Right hindlimb (tissue), 1 donor: ENCODE data around the gene NEMP2.
A peak's percentile ranks its signal among the peaks of the same experiment; 100 is the strongest.

Experiments
- DNase-seq: peaks from one replicate; pipeline ENCODE4 v3.0.0-alpha.2; 2018

Gene NEMP2

GRCh38 chr2:190534310-190535120, at the start of gene NEMP2:
Gene NEMP2, minus strand, starts transcription at chr2:190534722. Its CDS starts 67 bp downstream, at chr2:190534655.
- DNase-seq = peak; percentile 91

DNA sequence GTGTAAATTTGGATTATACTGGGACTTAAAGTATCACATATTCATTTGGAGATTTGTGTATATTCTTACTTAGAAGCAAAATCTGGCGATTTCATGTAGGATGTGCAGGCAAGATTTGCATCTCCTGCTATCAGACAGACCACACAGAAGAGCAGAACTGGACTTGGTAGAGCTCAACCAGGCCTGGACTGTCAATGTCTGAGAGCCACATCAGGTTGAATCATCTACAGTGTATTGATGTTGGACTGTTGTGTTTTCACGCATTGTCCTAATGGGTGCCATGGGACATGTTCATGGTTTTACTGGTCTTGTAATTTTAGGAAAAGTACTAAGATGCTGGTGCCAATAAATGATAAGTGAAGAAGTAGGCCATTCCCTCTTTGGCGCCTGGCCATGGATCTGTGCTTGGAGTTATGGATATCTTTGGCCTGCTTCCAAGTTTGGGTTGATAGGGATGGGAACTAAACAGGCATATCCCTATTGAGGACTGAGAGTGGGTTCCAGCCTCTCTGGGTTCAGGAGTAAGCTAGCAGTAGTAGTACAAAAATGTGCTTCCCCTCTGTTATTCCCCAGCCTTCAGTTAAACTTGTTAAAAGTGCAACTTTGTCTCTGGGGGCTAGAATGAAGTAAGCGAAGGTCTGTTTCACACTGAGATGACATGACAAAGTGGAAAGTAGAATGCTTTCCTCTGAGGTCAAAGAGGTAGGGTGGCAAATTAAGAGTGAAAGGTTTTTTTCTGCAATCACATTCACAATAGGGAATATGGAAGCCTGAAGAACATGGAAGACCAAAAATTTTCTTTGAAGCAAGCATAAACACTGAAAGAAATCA, 49.2 kb upstream of the NEMP2 start:
- peak; percentile 36 for DNase-seq

GRCh38 chr2:190582736-190583506, 48.4 kb upstream of the NEMP2 start:
- no peak for DNase-seq

GRCh38 chr2:190582019-190582418, 47.5 kb upstream of the NEMP2 start:
- no peak for DNase-seq

DNA sequence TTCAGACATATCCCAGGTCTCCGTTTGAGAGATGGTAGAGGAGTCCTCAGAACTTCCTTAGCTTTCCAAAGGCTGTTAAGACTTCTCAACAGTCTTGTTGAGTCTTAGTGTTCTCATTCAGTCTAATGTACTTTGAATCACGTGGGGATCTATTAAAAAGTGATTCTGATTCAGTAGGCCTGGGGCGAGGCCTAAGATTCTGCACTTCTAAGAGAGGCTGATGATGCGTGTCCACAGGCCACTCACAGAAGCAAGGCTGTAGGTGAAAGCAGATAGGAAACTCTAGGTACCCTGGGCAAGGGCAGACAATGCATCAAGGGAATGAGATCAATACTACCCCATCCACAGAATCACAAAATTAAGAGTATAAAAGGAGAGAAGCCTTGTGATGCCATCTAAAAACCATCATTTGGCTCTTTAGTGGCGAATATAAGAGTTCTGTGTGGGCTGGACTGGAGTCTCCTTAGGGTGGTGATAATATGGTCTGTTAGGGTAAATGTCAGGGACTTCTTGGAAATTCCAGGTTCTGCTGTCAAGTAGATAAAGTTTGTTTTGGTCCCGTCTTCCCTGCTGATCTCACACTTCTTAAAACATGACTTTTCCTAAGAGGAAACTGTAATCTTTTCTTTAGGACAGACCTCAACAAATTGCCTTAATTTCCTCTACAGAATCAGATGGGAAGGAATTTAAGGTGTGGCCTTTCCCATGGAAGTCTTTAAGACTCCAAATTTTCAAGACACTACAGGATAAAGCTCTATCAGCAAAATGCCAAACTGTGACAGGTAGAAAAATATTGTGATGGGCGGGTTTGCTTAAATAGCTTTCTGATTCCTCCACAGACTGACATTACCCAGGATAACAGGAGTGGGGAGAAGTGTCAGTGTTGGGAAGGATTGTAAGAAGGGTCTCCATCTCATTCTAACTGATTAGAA, 45.7 kb upstream of the NEMP2 start:
- DNase-seq = no peak

- DNase-seq = no peak
These were observed 44.5 kb upstream of the NEMP2 start for GRCh38 chr2:190579058-190579410.

DNA sequence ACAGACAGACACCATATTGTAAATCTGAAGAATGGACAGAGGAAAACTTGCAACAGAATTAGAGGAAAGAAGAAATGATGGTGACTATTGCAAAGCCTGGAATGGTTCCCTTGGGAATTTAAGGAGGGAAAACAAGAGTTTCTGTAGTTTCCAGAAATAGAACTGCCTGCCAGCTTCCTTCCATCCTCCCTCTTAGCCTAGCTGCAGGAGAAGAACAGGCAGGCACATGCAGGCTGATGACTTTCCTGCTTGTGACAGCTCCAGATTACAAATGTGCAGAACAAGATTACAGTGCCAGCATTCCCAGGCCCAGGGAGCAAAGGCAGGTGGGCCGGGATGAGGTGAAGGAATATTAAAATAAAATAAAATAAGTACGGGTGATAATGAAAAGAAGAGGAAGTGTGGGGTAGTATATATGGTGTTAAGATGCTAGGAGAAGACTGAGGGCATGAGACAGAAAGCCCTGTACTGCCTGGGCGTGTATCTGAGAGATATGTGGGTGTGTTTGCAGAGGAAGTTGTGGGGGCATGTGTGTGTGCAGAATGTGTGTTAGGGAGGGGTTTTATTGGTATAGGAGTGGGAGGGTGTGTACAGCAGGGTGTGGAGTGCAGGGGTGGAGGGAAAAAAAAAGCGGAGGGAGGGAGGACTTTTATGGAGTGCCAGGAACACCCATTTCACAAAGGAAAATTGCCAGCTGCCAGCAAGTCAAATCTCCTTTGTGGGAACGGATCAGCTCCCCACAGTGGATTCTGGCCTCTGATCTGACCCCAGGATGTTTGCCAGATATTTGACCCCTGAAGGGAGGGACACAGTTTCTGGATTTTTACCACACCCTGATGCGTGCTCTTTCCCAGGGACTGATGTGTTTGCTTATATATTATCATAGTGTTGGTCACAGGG, 43.9 kb upstream of the NEMP2 start:
- DNase-seq = peak; percentile 66

DNA sequence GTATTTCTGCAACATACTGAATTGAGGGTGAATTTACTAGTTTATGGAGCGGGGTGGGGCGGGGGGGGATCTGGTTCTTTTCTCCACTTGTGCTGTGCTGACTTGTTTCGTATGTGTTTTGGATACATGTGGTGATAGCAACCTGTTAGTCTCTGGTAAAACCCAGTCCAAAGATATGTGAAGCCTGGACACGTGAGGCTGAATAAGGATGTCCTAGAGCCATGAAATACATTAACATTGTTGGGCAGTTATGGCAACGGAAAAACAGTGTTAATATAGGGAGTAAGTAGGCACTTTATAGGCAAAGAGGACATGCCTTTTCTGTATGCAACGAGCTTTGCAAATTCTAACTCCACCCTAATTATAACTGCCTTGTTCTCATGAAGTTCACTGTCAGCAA, 42.1 kb upstream of the NEMP2 start:
- no peak for DNase-seq

- DNase-seq = no peak
These were observed 40.7 kb upstream of the NEMP2 start for GRCh38 chr2:190575263-190575662.

DNA sequence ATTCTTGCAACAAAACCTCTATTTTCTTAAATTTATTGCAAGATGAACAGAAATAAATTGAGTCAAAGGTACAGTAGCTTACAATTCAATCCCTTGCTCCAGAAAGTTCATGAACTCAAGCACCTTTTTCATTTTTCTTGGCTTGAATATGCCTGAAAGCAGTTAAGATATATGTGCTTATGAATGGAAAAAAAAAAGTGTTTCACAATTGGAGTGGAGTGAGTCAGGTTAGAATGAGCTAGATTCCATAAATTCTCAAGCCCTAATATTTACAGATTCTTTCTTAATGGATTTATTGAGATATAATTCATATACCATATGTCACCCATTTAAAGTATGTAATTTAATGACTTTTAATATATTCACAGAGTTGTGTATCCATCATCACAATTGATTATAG, 39.6 kb upstream of the NEMP2 start:
- no peak for DNase-seq

- DNase-seq = no peak
These were observed 37.7 kb upstream of the NEMP2 start for GRCh38 chr2:190572246-190572645.

DNA sequence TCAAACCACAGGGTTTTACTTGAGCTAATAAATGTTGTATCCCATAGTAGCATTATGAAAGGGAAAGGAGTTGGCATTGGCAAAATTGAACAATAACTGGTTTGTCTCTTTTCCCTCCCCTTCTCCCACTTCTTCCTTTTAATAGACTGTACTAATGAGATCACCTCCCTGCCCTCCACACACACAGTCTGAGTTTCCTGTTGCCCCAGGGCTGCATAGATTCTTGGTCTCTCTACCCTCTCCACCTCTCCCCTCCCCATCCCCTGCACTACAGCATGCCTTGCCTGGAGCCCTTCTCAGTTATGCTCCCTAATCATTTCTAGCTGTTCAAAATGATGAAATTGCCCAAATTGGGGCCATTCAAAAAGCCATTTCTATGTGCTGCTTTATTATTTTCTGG, 37.2 kb upstream of the NEMP2 start:
- no peak for DNase-seq

DNA sequence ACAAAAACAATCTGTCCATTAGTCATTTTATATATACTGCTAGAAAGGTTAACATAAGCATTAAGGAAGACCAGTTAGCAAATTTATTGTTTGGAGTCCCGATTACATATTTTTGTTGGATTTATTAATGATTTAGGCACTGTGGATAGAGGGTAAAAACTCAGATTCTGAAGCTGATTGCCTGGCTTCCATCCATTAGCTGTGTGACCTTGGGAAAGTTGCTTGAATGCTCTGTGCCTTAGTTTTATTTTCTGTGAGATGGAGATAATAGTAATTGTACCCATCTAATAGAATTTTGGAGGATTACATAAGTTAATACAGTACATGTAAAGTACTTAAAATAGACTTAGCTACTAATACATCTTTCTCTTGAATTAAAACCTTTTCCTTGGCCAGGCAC, 36.3 kb upstream of the NEMP2 start:
- DNase-seq = no peak

GRCh38 chr2:190569994-190570755, 35.7 kb upstream of the NEMP2 start:
- DNase-seq = no peak

DNA sequence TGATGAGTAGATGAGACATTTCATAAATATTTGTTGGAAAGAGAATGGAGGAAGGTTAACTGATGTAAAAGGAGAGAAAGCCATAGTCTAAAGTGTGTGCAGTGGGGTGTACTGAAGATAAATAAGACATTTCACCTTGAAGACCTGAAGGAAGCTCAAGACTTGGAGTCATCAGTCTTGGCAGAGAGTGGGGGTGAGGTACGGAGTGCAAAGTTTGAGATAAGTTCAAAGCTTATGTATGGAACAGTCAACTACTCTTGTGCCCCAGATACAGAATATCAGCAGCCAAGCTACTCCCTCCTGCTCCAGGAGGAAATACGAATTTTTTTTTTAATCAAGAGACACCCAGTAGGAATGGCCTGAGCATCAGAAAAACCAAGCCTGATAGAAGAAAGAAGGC, 30.3 kb upstream of the NEMP2 start:
- no peak for DNase-seq

DNA sequence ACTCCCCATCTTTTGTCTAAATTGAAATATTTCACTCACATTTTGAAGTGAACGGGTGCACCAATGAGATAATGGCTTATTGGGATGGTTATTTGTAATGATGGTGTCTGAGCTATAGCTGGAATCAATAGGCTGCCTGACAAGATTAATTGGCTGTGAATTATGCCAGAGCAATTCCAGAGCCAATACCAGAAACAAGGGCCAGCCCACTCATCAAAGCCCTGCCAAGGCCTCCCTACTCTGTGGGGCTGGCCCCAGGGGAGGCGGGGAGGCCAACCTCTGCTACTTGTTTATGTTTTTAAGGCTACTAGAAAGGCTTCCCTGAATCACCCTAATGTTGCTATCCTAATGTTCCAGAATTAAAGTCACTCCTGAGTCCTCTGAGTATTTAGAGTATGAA, 29.1 kb upstream of the NEMP2 start:
- DNase-seq = no peak

DNA sequence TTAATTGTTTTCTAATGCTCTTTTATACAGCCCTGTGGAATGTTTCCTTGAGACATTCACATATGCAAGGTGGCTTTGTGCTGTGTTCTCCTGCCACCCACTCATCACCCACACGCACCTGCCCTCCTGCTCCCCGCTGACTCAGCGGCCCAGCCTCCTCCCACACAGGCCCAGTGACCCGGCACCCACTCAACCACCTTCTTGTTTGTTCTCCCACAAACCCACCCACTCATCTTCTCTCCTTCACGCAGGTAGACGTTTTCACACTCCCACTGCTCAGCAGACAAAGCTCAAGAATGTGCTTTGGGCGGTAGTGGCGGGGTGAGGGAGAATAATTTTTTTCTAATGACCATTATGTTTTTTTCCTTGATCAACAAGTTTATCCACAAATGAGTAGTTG, 28.6 kb upstream of the NEMP2 start:
- no peak for DNase-seq

DNA sequence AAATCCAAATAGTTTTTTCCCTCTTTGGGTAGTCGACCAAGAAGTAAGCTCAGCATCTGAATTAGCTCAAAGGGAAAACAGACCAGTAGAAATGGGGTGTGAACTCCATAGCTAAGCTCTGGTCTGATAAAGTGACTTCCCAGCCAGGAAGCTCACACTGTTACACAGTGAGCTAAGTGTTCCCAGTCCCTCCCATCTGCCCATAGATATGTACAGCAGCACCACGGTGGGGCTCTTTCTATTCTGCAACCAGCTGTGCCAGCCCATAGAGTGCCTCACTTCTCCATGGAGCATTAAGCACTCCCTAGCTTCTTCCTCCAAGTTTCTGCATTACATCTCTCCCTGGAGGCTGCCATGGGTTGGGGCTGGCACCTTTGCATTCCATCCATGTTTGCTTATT, 27.6 kb upstream of the NEMP2 start:
- DNase-seq = no peak

DNA sequence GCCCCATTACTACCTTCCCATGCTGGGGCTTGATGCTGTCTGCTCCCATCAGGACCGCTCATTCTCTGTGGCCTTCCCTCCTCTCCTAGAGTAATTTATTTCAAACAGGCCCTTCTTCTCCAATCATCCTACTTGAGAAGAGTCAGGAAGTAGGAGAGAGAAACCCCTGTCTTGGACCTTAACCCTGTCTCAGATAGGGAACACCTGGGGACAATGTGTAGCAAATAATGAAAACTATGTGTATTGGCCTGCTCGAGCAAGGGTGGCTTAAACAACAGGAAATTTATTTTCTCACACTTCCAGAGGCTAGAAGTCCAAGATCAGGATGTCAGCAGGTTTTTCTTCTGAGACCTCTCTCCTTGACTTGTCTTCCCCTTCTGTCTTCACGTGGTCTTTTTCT, 26.6 kb upstream of the NEMP2 start:
- DNase-seq = no peak

DNA sequence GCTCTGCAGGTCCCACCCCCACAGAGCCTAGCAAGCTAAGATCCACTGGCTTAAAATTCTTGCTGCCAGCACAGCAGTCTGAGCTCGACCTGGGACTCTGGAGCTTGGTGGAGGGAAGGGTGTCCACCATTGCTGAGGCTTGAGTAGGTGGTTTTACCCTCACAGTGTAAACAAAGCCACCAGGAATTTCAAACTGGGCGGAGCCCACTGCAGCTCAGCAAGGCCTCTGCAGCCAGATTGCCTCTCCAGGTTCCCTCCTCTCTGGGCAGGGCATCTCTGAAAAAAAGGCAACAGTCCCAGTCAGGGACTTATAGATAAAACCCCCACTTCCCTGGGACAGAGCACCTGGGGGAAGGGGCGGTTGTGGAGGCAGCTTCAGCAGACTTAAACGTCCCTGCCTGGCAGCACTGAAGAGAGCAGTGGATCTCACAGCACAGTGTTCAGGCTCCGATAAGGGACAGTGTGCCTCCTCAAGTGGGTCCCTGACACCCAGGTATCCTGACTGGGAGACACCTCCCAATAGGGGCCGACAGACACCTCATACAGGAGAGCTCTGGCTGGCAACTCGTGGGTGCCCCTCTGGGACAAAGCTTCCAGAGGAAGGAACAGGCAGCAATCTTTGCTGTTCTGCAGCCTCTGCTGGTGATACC, 20.0 kb upstream of the NEMP2 start:
- DNase-seq = no peak
